Chondrocyte (in vitro differentiated cells): ENCODE results near the gene CXCL12. TPM values are rescaled to one million over a fixed set of nuclear protein-coding genes. Genes with fewer than 3 reads are reported as not detected.

Experiments used
- DNase-seq: peaks from one replicate; pipeline ENCODE4 v3.0.0; 2021; ENCODE audit warnings: mixed read lengths, low spot score
- H3K27ac Mint-ChIP-seq: one replicate; pipeline ENCODE4 v1.8.0; 2021; ENCODE audit warnings: mild to moderate bottlenecking, moderate library complexity, mixed read lengths; ENCODE audit not compliant: unreplicated experiment
- H3K27me3 Mint-ChIP-seq: 2 replicates; pipeline ENCODE4 v1.8.0; 2021; ENCODE audit warnings: low read depth, mixed read lengths
- H3K36me3 Mint-ChIP-seq: 2 replicates; pipeline ENCODE4 v1.8.0; 2021; ENCODE audit warnings: low read depth, mixed read lengths
- H3K4me1 Mint-ChIP-seq: 2 replicates; pipeline ENCODE4 v1.8.0; 2021; ENCODE audit warnings: low read depth, mild to moderate bottlenecking, mixed read lengths
- H3K4me3 Mint-ChIP-seq: one replicate; pipeline ENCODE4 v1.8.0; 2021; ENCODE audit warnings: mild to moderate bottlenecking, moderate library complexity, mixed read lengths; ENCODE audit not compliant: unreplicated experiment
- H3K9me3 Mint-ChIP-seq: 2 replicates; pipeline ENCODE4 v1.8.0; 2021; ENCODE audit warnings: low read depth, mixed read lengths
- total RNA-seq: library from RNA; stranded (reverse); gene quantifications from 3 replicates; pipeline ENCODE4 v1.2.1, GENCODE V29; 2021
- TF ChIP-seq, protein P1 (sequence below): fragments of 200-600 bp; sonication (generic); IDR thresholded peaks from 2 replicates; pipeline ENCODE4 v1.5.0; 2021; ENCODE audit warnings: antibody characterized with exemption, mild to moderate bottlenecking, moderate library complexity

CXCL12 gene
- total RNA-seq, 1 donor from 2014 or later = 65.5 TPM

DNA sequence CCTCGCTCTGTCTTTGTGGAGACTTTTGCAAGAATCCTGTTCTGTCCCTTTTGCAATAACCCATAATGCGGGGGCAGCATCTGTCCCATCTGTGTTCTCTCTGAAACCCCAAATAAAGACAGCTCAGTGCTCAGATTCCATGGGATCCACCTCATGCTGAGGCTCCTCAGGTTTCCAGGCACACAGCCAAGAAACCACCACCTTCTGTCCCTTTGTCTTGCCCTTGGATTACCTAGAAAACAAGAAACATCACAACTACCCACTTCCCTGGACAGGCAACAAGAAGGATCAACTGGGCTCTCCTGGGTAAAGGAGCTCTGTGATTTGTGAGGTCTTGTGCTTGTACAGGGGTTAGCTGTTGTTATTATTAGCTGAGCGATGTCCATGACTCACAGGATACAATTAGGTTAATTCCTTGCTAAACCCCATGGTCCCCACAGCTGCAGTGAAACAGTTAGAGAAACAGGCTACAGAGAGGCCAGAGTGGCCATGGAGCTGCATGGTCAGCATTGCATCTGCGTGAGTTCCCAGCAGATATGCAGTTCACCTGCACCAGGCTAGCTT, 50.2 kb downstream of the CXCL12 start:
- TF ChIP-seq, protein P1, sequence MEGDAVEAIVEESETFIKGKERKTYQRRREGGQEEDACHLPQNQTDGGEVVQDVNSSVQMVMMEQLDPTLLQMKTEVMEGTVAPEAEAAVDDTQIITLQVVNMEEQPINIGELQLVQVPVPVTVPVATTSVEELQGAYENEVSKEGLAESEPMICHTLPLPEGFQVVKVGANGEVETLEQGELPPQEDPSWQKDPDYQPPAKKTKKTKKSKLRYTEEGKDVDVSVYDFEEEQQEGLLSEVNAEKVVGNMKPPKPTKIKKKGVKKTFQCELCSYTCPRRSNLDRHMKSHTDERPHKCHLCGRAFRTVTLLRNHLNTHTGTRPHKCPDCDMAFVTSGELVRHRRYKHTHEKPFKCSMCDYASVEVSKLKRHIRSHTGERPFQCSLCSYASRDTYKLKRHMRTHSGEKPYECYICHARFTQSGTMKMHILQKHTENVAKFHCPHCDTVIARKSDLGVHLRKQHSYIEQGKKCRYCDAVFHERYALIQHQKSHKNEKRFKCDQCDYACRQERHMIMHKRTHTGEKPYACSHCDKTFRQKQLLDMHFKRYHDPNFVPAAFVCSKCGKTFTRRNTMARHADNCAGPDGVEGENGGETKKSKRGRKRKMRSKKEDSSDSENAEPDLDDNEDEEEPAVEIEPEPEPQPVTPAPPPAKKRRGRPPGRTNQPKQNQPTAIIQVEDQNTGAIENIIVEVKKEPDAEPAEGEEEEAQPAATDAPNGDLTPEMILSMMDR = no peak
- DNase-seq = no peak
- Mint-ChIP-seq H3K36me3 (no peaks in the 10 kb centered on the region), H3K27ac (no peak overlapping the region), H3K9me3 (no peaks in the 10 kb centered on the region), H3K27me3 (no peaks in the 10 kb centered on the region), H3K4me3 (no peak overlapping the region), H3K4me1 (peaks cover 18% of the 10 kb centered on the region)

DNA sequence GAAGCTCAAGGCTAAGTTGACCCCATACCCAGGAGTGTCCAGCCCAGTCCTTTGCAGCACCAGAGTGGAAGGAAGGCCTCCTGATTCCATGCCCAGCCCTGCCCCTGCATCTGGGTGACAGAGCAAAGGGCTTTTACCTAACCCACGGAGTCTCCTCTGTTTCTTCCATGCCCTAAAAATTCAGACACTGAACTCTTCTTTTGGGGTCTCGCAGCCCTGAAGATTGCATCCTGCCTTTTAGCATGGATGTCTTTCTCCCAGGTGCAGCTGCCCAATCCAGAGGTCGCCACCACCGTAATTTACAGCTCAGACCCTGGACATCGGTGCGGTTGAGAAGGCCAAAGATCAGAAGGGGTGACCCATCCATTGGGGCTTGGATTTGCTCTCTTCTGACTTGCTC, 50.8 kb downstream of the CXCL12 start:
- Mint-ChIP-seq H3K4me1 (peaks cover 18% of the 10 kb centered on the region), H3K27ac (no peak overlapping the region), H3K4me3 (no peak overlapping the region), H3K9me3 (no peaks in the 10 kb centered on the region), H3K27me3 (no peaks in the 10 kb centered on the region), H3K36me3 (no peaks in the 10 kb centered on the region)
- TF ChIP-seq, protein P1 = no peak
- DNase-seq = no peak

DNA sequence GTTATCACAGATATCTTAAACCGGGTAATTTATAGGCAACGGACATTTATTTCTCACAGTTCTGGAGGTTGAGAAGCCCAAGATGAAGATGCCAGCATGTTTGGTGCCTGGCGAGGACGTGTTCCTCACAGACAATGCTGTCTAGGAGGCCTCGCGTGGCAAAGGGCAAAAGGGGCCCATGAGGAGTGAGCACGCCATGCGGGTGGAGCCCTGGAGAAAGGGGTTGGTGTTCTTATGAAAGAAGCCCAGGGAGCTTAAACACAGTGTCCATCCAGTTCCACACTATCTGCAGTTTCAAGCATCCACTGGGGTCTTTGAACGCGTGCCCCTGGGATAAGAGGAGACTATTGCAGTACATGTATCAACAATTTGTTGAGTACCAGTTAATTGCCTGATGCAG, 51.4 kb downstream of the CXCL12 start:
- no peak for DNase-seq
- Mint-ChIP-seq H3K4me3 (no peak overlapping the region), H3K27ac (no peak overlapping the region), H3K4me1 (peaks cover 18% of the 10 kb centered on the region), H3K36me3 (no peaks in the 10 kb centered on the region), H3K27me3 (peaks cover 1% of the 10 kb centered on the region), H3K9me3 (no peaks in the 10 kb centered on the region)
- TF ChIP-seq, protein P1 = no peak

DNA sequence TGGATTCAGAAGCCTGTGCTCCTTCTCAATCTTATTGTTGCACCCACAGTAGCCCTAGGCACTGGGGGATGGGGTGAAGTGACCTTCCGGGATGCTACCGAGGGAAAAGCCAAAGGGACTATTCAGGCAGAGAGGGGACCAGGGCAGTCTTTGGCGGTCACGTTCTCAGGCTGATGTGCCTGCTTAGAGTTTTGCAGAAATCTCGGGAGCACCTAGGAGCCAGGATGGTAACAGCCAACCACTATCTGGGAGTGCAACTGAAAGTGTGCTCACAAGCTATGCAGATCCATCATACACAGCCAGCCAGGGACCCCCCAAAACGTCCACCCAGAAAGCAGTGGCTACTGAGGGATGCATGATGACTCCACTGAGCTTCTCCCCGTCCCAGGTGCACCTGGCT, 52.4 kb downstream of the CXCL12 start:
- H3K27ac Mint-ChIP-seq = no peak overlapping the region
- H3K4me3 Mint-ChIP-seq = no peak overlapping the region
- no peak for DNase-seq
- peaks cover 18% of the 10 kb centered on the region for H3K4me1 Mint-ChIP-seq
- TF ChIP-seq, protein P1 = no peak
- H3K9me3 Mint-ChIP-seq = no peaks in the 10 kb centered on the region
- H3K36me3 Mint-ChIP-seq = no peaks in the 10 kb centered on the region
- H3K27me3 Mint-ChIP-seq = peaks cover 5% of the 10 kb centered on the region

DNA sequence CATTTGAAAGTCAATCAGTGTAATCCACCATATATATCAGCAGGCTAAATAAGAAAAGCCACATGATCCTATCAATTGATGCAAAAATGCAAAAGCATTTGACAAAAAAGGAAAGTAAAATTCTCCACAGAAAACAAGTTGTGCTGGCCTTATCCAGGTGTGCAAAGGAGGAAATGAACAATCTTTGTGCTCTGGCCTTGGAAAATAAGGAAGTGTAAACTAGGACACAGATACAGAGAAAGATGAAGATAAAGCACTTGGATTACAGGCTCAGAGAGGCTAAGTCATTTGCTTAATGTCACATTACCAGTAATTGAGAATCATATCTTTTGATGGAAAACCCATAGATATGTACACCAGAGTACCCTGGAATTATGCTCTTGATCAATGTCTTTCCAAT, 54.5 kb downstream of the CXCL12 start:
- TF ChIP-seq, protein P1 = no peak
- no peak for DNase-seq
- peaks cover 24% of the 10 kb centered on the region for H3K4me1 Mint-ChIP-seq
- H3K27ac Mint-ChIP-seq = no peak overlapping the region
- no peaks in the 10 kb centered on the region for H3K36me3 Mint-ChIP-seq
- no peak overlapping the region for H3K4me3 Mint-ChIP-seq
- no peaks in the 10 kb centered on the region for H3K9me3 Mint-ChIP-seq
- peaks cover 5% of the 10 kb centered on the region for H3K27me3 Mint-ChIP-seq
